GM12872 (cell line): ENCODE results near the gene MAGI1.

Source experiments
- TF ChIP-seq, protein P1 (sequence below): IDR thresholded peaks from 3 replicates; pipeline ENCODE4 v1.5.1; 2011; ENCODE audit warnings: low read depth, mild to moderate bottlenecking, low read length, moderate library complexity; ENCODE audit not compliant: insufficient read depth

The MAGI1 gene

DNA sequence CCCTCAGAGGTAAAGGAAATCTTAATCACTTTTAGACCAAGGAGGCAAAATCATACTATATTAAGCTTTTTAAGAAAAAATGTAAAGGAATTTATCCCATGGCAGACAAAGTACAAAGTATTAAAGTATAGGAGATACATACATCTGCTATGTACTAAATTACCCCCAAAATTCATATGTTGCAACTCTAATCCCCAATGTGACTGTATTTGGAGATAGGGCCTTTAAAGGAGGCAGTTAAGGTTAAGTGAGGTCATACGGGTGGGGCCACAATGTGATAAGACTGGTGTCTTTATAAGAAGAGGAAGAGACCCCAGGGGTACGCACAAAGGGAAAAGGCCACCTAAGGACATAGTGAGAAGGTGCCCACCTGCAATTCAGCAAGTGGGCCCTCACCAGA is 693.9 kb downstream of the MAGI1 start:
- TF ChIP-seq, protein P1, sequence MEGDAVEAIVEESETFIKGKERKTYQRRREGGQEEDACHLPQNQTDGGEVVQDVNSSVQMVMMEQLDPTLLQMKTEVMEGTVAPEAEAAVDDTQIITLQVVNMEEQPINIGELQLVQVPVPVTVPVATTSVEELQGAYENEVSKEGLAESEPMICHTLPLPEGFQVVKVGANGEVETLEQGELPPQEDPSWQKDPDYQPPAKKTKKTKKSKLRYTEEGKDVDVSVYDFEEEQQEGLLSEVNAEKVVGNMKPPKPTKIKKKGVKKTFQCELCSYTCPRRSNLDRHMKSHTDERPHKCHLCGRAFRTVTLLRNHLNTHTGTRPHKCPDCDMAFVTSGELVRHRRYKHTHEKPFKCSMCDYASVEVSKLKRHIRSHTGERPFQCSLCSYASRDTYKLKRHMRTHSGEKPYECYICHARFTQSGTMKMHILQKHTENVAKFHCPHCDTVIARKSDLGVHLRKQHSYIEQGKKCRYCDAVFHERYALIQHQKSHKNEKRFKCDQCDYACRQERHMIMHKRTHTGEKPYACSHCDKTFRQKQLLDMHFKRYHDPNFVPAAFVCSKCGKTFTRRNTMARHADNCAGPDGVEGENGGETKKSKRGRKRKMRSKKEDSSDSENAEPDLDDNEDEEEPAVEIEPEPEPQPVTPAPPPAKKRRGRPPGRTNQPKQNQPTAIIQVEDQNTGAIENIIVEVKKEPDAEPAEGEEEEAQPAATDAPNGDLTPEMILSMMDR = no peak

DNA sequence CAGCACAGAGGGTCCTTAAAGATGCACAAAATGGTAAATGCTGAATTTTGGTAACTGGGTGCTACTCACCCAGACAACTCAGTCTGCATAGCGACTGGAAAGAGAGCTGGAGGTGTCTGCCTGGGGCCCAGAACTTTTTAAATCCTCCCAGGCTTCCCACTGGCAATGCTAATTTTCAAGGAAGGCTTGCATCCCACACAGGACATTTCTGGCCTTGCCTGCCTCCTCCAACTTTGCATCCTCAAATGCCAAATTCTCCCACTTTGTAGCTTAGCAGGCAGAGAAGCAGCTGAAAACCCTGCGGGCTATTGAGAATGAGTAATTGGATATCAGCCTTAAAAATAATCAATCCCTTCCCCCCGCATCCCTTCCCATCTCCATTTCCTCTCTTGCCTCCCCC is 694.3 kb downstream of the MAGI1 start:
- TF ChIP-seq, protein P1 = no peak

DNA sequence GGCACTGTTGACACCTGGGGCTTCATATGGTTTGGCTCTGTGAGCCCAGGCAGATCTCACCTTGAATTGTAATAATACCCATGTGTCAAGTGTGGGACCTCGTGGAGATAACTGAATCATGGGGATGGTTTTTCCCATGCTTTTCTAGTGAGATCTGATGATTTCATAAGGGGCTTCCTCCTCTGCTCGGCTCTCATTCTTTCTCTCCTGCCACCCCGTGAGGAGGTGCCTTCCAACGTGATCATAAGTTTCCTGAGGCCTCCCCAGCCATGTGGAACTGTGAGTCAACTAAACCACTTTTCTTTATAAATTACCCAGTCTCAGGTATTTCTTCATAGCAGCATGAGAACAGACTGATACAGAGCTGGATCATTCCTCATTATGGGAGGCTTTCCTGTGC is 695.0 kb downstream of the MAGI1 start:
- TF ChIP-seq, protein P1 = no peak

DNA sequence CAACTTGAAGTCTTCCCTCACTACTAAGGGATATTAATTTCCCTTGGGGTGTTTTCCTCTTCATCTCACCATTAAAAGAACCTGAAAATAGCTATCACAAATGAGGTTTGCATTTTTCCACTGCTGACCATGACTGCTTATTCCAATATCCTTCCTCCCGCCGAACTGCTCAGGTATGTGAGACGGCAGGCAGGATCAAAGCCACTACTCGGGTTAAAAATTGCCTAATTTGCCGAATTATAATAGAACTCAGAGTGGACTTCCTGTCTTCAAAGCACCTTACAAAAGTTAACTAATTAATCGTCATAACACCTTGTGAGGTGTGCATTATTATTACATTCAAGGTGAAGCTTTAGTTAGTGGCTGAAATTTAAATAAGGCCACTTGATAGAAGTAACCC is 695.7 kb downstream of the MAGI1 start:
- TF ChIP-seq, protein P1 = no peak

DNA sequence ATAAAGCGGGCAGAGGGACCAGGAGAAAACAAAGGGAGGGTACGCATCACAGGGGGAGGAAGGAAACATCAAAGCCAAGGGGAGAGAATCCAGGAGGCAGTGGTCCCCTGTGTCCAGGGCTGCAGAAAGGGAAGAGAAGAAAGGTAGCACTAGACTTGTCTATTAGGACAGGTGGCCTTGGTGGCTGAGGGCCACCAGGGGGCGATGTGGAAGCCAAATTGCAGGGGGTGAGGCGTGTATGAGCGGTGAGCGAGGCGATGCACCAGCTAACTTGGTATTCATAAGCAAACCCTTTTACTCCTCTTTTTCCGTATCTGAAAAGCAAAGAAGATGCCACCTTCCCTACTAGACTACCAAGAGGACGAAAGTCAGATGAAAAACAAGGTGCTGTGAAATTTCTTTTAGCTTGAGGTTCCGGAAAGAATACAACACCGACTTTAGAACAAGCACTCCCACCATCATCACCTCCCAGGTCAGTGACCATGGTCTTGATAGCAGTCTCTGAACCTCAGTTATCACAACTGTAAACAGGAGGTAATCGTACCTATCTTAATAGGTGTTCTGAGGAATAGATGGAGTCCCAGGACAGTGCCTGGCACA is 696.5 kb downstream of the MAGI1 start:
- TF ChIP-seq, protein P1 = peak; percentile 85

DNA sequence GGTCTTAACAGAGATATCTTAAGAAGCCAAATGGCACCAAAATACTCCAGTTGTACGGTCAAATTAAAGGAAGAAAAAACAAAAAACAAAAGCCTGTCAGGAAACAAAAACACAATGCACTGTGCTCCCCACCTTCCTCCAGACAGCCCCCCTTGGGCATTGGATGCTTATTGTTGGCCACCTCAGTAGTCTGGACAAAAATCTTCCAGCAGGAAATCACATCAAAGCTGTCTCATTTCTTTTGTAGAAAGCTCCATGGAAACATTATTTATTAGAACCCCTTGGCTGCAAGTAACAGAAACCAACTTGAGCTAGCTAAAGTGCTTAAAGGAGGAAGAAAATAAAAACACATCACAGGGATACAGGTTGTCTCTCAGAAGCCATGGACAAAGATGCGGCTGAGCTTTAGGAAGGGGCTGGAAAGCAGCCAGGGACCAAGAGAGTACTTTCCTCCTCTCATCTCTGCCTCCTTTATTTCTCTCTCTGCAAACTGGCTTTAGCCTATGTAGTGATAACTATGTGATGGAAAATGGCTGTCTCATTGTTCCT is 699.5 kb downstream of the MAGI1 start:
- TF ChIP-seq, protein P1 = no peak

DNA sequence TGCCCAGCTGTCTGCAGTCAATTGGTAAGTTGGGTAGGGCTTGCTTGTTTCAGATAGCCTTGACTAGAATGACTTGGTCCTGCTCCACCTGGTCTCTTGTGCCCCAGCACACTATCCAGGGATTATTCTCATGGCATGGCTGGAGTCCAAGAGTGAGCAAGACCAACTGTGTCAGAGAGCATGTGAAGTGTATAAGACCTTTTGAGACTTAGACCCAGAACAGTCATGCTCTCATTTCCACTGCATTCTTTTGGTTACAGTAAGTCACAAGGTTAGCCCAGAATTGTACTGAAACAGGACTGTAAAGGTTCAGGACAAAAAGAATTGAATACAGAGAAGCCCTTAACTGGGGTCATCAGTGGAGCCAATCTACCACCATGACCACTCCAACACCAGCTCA is 700.1 kb downstream of the MAGI1 start:
- TF ChIP-seq, protein P1 = no peak
